Neural cell (in vitro differentiated cells): ENCODE results near the gene ARHGEF17. TPM values are rescaled to one million over a fixed set of nuclear protein-coding genes. Genes with fewer than 3 reads are reported as not detected.

ENCODE experiments used
- H2AFZ ChIP-seq: fragments of 200-600, 300-800 bp; sonication (generic), shearing (Covaris generic); 2 replicates; pipeline ENCODE4 v1.6.0; 2014; ENCODE audit warnings: low read depth, mild to moderate bottlenecking, antibody characterized with exemption, low read length, moderate library complexity
- H3F3A ChIP-seq: fragments of 200-600 bp; shearing (Covaris generic); 2 replicates; pipeline ENCODE4 v1.6.1; 2016; ENCODE audit warnings: mild to moderate bottlenecking, moderate library complexity, mixed read lengths, antibody characterized with exemption, low read length; ENCODE audit not compliant: insufficient read depth, poor library complexity, severe bottlenecking
- H3K27ac ChIP-seq: fragments of 200-600, 300-800 bp; sonication (generic), shearing (Covaris generic); 2 replicates; pipeline ENCODE4 v1.5.1; 2014; ENCODE audit warnings: mild to moderate bottlenecking, low read length, moderate library complexity
- H3K27me3 ChIP-seq: fragments of 300-800, 200-600 bp; sonication (generic), shearing (Covaris generic); 2 replicates; pipeline ENCODE4 v1.6.0; 2014; ENCODE audit warnings: mild to moderate bottlenecking, low read depth, low read length, moderate library complexity; ENCODE audit not compliant: insufficient read depth
- H3K36me3 ChIP-seq: fragments of 300-800, 200-600 bp; sonication (generic), shearing (Covaris generic); 2 replicates; pipeline ENCODE4 v1.5.1; 2014; ENCODE audit warnings: mild to moderate bottlenecking, antibody characterized with exemption, low read length, moderate library complexity; ENCODE audit not compliant: insufficient read depth
- H3K4me2 ChIP-seq: fragments of 300-800, 200-600 bp; sonication (generic), shearing (Covaris generic); 2 replicates; pipeline ENCODE4 v1.6.0; 2014; ENCODE audit warnings: mild to moderate bottlenecking, low read length
- H3K4me3 ChIP-seq: fragments of 300-800, 200-600 bp; sonication (generic), shearing (Covaris generic); 2 replicates; pipeline ENCODE4 v1.5.1; 2014; ENCODE audit warnings: mild to moderate bottlenecking, low read length, moderate library complexity
- H3K79me2 ChIP-seq: fragments of 200-600 bp; shearing (Covaris generic); replicated peaks from 2 replicates; pipeline ENCODE4 v1.6.0; 2014; ENCODE audit warnings: mild to moderate bottlenecking, low read length, moderate library complexity; ENCODE audit not compliant: insufficient read depth
- H3K9ac ChIP-seq: fragments of 300-800, 200-600 bp; sonication (generic), shearing (Covaris generic); 2 replicates; pipeline ENCODE4 v1.6.1; 2016; ENCODE audit warnings: mild to moderate bottlenecking, low read length, mixed read lengths
- H3K9me2 ChIP-seq: fragments of 200-600 bp; shearing (Covaris generic); 2 replicates; pipeline ENCODE4 v1.6.1; 2016; ENCODE audit warnings: mild to moderate bottlenecking, low read length, mixed read lengths; ENCODE audit not compliant: insufficient read depth
- H3K9me3 ChIP-seq: fragments of 200-600, 300-800 bp; sonication (generic), shearing (Covaris generic); 2 replicates; pipeline ENCODE4 v1.6.1; 2016; ENCODE audit warnings: mild to moderate bottlenecking, mixed run types, low read length, moderate library complexity, mixed read lengths
- H4K20me1 ChIP-seq: fragments of 200-600 bp; shearing (Covaris generic); 2 replicates; pipeline ENCODE4 v1.6.1; 2016; ENCODE audit warnings: mild to moderate bottlenecking, mixed run types; ENCODE audit not compliant: insufficient read depth
- EP300 ChIP-seq: fragments of 450-650 bp; conservative IDR thresholded peaks from 2 replicates; pipeline ENCODE4 v1.6.1; 2014; ENCODE audit warnings: antibody characterized with exemption, mild to moderate bottlenecking, moderate library complexity; ENCODE audit not compliant: poor library complexity, severe bottlenecking
- EZH2 ChIP-seq: fragments of 200-600, 300-800 bp; shearing (Covaris generic), sonication (generic); IDR thresholded peaks from 2 replicates; pipeline ENCODE4 v1.6.1; 2014; ENCODE audit warnings: antibody characterized with exemption, low read length, borderline replicate concordance, mild to moderate bottlenecking; ENCODE audit not compliant: insufficient read depth, poor library complexity, severe bottlenecking
- MXI1 ChIP-seq: fragments of 450-650 bp; conservative IDR thresholded peaks from 2 replicates; pipeline ENCODE4 v1.6.1; 2014; ENCODE audit warnings: antibody characterized with exemption, mild to moderate bottlenecking; ENCODE audit not compliant: poor library complexity, severe bottlenecking
- POLR2AphosphoS5 ChIP-seq: IDR thresholded peaks from 2 replicates; pipeline ENCODE4 v1.6.1; 2012
- RAD21 ChIP-seq: fragments of 450-650 bp; conservative IDR thresholded peaks from 2 replicates; pipeline ENCODE4 v1.6.1; 2014; ENCODE audit warnings: antibody characterized with exemption, mild to moderate bottlenecking, moderate library complexity
- REST ChIP-seq: IDR thresholded peaks from 2 replicates; pipeline ENCODE4 v1.6.1; 2012; ENCODE audit warnings: borderline replicate concordance
- SMC3 ChIP-seq: fragments of 450-650 bp; conservative IDR thresholded peaks from 2 replicates; pipeline ENCODE4 v1.6.1; 2014; ENCODE audit warnings: antibody characterized with exemption, mild to moderate bottlenecking, moderate library complexity; ENCODE audit not compliant: poor library complexity
- TAF1 ChIP-seq: IDR thresholded peaks from 2 replicates; pipeline ENCODE4 v1.6.1; 2012; ENCODE audit warnings: low read depth
- polyA plus RNA-seq: library from polyadenylated mRNA; depleted of rRNA; stranded (reverse); fragments of >200 nt; gene quantifications from 2 replicates; pipeline ENCODE4 v1.2.3, GENCODE V29; 2014
- TF ChIP-seq, protein P1 (sequence below): fragments of 450-650 bp; IDR thresholded peaks from 2 replicates; pipeline ENCODE4 v1.5.1; 2014; ENCODE audit warnings: antibody characterized with exemption, mild to moderate bottlenecking, moderate library complexity; ENCODE audit not compliant: poor library complexity, severe bottlenecking

The ARHGEF17 gene
- polyA plus RNA-seq, 1 donor from 2014 or later = 7.9 TPM

DNA sequence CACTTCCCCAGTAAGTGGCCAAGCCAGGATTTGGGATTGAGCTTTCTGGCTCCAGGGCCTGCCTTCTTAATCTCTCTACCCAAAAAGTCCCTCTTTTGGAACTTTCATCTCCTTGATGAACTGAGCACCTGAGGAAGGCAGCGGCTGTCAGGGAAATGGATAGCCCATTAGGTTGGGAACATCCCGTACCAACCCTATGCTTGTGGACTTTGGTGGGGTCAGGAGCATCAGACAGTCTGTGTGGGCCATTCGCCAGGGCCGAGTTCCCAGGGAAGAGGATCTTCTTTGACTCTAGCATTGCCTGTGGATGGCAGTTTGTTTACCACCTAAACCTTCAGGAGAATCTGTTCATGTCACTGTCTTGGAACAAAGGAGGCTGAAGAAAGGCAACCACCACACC is 30.2 kb downstream of the ARHGEF17 start:
- H3K27me3 ChIP-seq = no peaks in the 10 kb centered on the region
- no peak overlapping the region for H2AFZ ChIP-seq
- H3K9ac ChIP-seq = no peak overlapping the region
- no peaks in the 10 kb centered on the region for H3K9me3 ChIP-seq
- H3K4me3 ChIP-seq = no peak overlapping the region
- H3K36me3 ChIP-seq = no peaks in the 10 kb centered on the region
- no peak overlapping the region for H3K4me2 ChIP-seq
- H3K9me2 ChIP-seq = no peaks in the 10 kb centered on the region
- no peaks in the 10 kb centered on the region for H3F3A ChIP-seq
- no peak for TF ChIP-seq EP300
- no peak for TF ChIP-seq RAD21
- TF ChIP-seq TAF1 = no peak
- TF ChIP-seq, protein P1, sequence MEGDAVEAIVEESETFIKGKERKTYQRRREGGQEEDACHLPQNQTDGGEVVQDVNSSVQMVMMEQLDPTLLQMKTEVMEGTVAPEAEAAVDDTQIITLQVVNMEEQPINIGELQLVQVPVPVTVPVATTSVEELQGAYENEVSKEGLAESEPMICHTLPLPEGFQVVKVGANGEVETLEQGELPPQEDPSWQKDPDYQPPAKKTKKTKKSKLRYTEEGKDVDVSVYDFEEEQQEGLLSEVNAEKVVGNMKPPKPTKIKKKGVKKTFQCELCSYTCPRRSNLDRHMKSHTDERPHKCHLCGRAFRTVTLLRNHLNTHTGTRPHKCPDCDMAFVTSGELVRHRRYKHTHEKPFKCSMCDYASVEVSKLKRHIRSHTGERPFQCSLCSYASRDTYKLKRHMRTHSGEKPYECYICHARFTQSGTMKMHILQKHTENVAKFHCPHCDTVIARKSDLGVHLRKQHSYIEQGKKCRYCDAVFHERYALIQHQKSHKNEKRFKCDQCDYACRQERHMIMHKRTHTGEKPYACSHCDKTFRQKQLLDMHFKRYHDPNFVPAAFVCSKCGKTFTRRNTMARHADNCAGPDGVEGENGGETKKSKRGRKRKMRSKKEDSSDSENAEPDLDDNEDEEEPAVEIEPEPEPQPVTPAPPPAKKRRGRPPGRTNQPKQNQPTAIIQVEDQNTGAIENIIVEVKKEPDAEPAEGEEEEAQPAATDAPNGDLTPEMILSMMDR = no peak
- no peak for TF ChIP-seq MXI1
- TF ChIP-seq SMC3 = no peak
- TF ChIP-seq POLR2AphosphoS5 = no peak
- TF ChIP-seq EZH2 = no peak
- no peak for TF ChIP-seq REST
- no peaks in the 10 kb centered on the region for H4K20me1 ChIP-seq
- H3K79me2 ChIP-seq = peaks cover 4% of the 10 kb centered on the region
- H3K27ac ChIP-seq = no peak overlapping the region

GRCh38 chr11:73340164-73340563 is 32.1 kb downstream of the ARHGEF17 start:
- Histone ChIP-seq H4K20me1 (no peaks in the 10 kb centered on the region), H3K9me3 (no peaks in the 10 kb centered on the region), H3K27ac (no peak overlapping the region), H3K79me2 (peaks cover 10% of the 10 kb centered on the region), H3K9me2 (no peaks in the 10 kb centered on the region), H3F3A (no peaks in the 10 kb centered on the region), H3K27me3 (no peaks in the 10 kb centered on the region), H3K4me3 (no peak overlapping the region), H2AFZ (no peak overlapping the region), H3K4me2 (no peak overlapping the region), H3K36me3 (no peaks in the 10 kb centered on the region), H3K9ac (no peak overlapping the region)
- TF ChIP-seq EP300 (no peak), EZH2 (no peak), SMC3 (no peak), REST (no peak), POLR2AphosphoS5 (no peak), TAF1 (no peak), MXI1 (no peak), RAD21 (no peak)
- TF ChIP-seq, protein P1 = no peak
